GM12878 (cell line): ENCODE data around the gene EMB. TPM values are rescaled to one million over a fixed set of nuclear protein-coding genes. Genes with fewer than 3 reads are reported as not detected.
"Not testable (repeated sequence)": the region's sequence is repeated elsewhere in the genome, so short reads cannot be mapped to it uniquely, and the experiment has no call there.

Experiments used
- ATAC-seq: fragments of 200-7000 bp; cut with Tn5 transposase; 3 replicates; pipeline ENCODE4 v1.9.1; 2020; ENCODE audit warnings: mild to moderate bottlenecking, moderate library complexity
- BruUV-seq: library from RNA; stranded (reverse); fragments of 400-500 nt; replicated peaks from 2 replicates; lab custom pipeline; 2021; lab: Mats Ljungman, UMichigan
- CTCF ChIA-PET: fragments of 300-600 bp; sonication (Branson Sonifier 250); formaldehyde crosslinking; extraction: SDS; loops from one replicate; lab custom pipeline; 2021; ENCODE audit warnings: inconsistent platforms; lab: Yijun Ruan, JAX
- POLR2A ChIA-PET: fragments of 350-600 bp; formaldehyde crosslinking; extraction: SDS; loops from one replicate; lab custom pipeline; 2021; ENCODE audit warnings: inconsistent platforms; lab: Charles Lee
- RAD21 ChIA-PET: fragments of 300-600 bp; sonication (Branson Sonifier 250); formaldehyde crosslinking; loops from one replicate; lab custom pipeline; 2023; ENCODE audit warnings: antibody characterized with exemption; ENCODE audit not compliant: unreplicated experiment; lab: Charles Lee
- SMC1A ChIA-PET: fragments of 300-600 bp; sonication (Branson Sonifier 250); formaldehyde crosslinking; loops from one replicate; lab custom pipeline; 2023; ENCODE audit not compliant: unreplicated experiment, uncharacterized antibody; lab: Charles Lee
- DNase-seq: peaks from one replicate; pipeline ENCODE4 v3.0.0-alpha.2; 2011; ENCODE audit warnings: low read depth, low spot score
- FAIRE-seq: peaks from 3 replicates; lab custom pipeline; 2011; peaks lifted over from hg19 to GRCh38; lab: Jason Lieb, UNC
- H2AFZ ChIP-seq: 2 replicates; pipeline ENCODE4 v1.6.0; 2011; ENCODE audit warnings: low read depth, low read length, control low read depth; ENCODE audit not compliant: control insufficient read depth
- H3K27ac ChIP-seq: 2 replicates; pipeline ENCODE4 v1.5.1; 2011; ENCODE audit warnings: control low read depth; ENCODE audit not compliant: control insufficient read depth, insufficient read depth
- H3K27me3 ChIP-seq, 2 experiments: replicated peaks in 1 of 2; 2 replicates each; pipeline versions ENCODE4 v1.6.0 to v1.6.1; 2011; ENCODE audit warnings: low read length in 1 of 2; ENCODE audit not compliant: control insufficient read depth in 2 of 2, insufficient read depth in 2 of 2
- H3K36me3 ChIP-seq, 2 experiments: 2 replicates each; pipeline ENCODE4 v1.5.1; 2011; ENCODE audit warnings: low read length in 1 of 2; ENCODE audit not compliant: control insufficient read depth in 2 of 2, insufficient read depth in 2 of 2
- H3K4me1 ChIP-seq: 2 replicates; pipeline ENCODE4 v1.6.1; 2011; ENCODE audit warnings: mild to moderate bottlenecking, low read length, moderate library complexity, mixed read lengths; ENCODE audit not compliant: control insufficient read depth, insufficient read depth
- H3K4me2 ChIP-seq: 2 replicates; pipeline ENCODE4 v1.6.0; 2011; ENCODE audit warnings: control low read depth; ENCODE audit not compliant: control insufficient read depth, insufficient read depth
- H3K4me3 ChIP-seq: fragments of 200-600 bp; sonication (generic); 2 replicates; pipeline ENCODE4 v1.5.1; 2016
- H3K79me2 ChIP-seq: 2 replicates; pipeline ENCODE4 v1.6.0; 2011; ENCODE audit warnings: low read length; ENCODE audit not compliant: control insufficient read depth, insufficient read depth
- H3K9ac ChIP-seq: 2 replicates; pipeline ENCODE4 v1.8.0; 2011; ENCODE audit warnings: low read length, control low read depth, mixed read lengths; ENCODE audit not compliant: control insufficient read depth, insufficient read depth
- H3K9me3 ChIP-seq: replicated peaks from 3 replicates; pipeline ENCODE4 v1.5.1; 2011; ENCODE audit warnings: mild to moderate bottlenecking, low read length; ENCODE audit not compliant: control insufficient read depth, insufficient read depth
- H4K20me1 ChIP-seq: 2 replicates; pipeline ENCODE4 v1.6.0; 2011; ENCODE audit not compliant: control insufficient read depth, insufficient read depth
- ETV6 ChIP-seq, 2 experiments: fragments of 450-650 bp in 1 of 2; IDR thresholded peaks in 1 of 2; conservative IDR thresholded peaks in 1 of 2; 2 replicates each; pipeline ENCODE4 v1.6.1; 2014; ENCODE audit warnings: antibody characterized with exemption in 1 of 2, borderline replicate concordance in 1 of 2, low read depth in 1 of 2, mild to moderate bottlenecking in 1 of 2, moderate library complexity in 1 of 2
- PML ChIP-seq: IDR thresholded peaks from 2 replicates; pipeline ENCODE4 v1.6.1; 2012; ENCODE audit warnings: low read length, inconsistent platforms
- POU2F2 ChIP-seq: IDR thresholded peaks from 3 replicates; pipeline ENCODE4 v1.6.1; 2011; ENCODE audit warnings: low read depth, mild to moderate bottlenecking, low read length, borderline replicate concordance
- RUNX3 ChIP-seq: IDR thresholded peaks from 2 replicates; pipeline ENCODE4 v1.6.1; 2012; ENCODE audit warnings: low read length, inconsistent platforms
- SREBF1 ChIP-seq: IDR thresholded peaks from 2 replicates; pipeline ENCODE4 v1.6.1; 2012; ENCODE audit warnings: mild to moderate bottlenecking, low read length
- TCF7 ChIP-seq: IDR thresholded peaks from 2 replicates; pipeline ENCODE4 v1.6.1; 2014; ENCODE audit warnings: antibody characterized with exemption, borderline replicate concordance
- ZNF217 ChIP-seq: fragments of 450-650 bp; IDR thresholded peaks from 2 replicates; pipeline ENCODE4 v1.6.1; 2017; ENCODE audit warnings: antibody characterized with exemption, mild to moderate bottlenecking
- ZNF24 ChIP-seq: fragments of 450-650 bp; IDR thresholded peaks from 2 replicates; pipeline ENCODE4 v1.6.1; 2017; ENCODE audit warnings: antibody characterized with exemption, mild to moderate bottlenecking
- WGBS: methylation state at CpG from one replicate; pipeline ENCODE4 v1.1.6; 2016; ENCODE audit warnings: low lambda C conversion rate; ENCODE audit not compliant: insufficient replicate concordance, insufficient coverage; ENCODE audit errors: missing lambda C conversion rate; 5-methylcytosine and 5-hydroxymethylcytosine counted together
- in situ Hi-C: fragments of 300-500 bp; cut with MboI; formaldehyde crosslinking; loops from 9 replicates; pipeline ENCODE4 v1.14.3; 2018; ENCODE audit warnings: mixed read lengths
- intact Hi-C: fragments of 100-400 bp; cut with micrococcal nuclease; formaldehyde crosslinking; loops from one replicate; pipeline ENCODE4 v1.14.2; 2022; ENCODE audit not compliant: unreplicated experiment
- polyA plus RNA-seq, 11 experiments: library from polyadenylated mRNA; depleted of rRNA in 4 of 11; unstranded in 6 of 11; stranded (reverse) in 5 of 11; fragments of >200 nt; fragmentation: Nextera tagmentation in 4 of 11; fragmentation: Illumina TruSeq in 1 of 11; extraction: Ambion mirVana in 4 of 11; extraction: Trizol in 1 of 11; gene quantifications; 1 replicate in 1 of 11; 2 replicates in 10 of 11; pipeline versions ENCODE4 v1.2.1 to v1.2.3, GENCODE V29; 2011 to 2016; ENCODE audit warnings: inconsistent platforms in 2 of 11, missing spikeins in 2 of 11, low read depth in 1 of 11
- total RNA-seq, 4 experiments: library from RNA; depleted of rRNA in 3 of 4; stranded (reverse); fragments of >200 nt in 3 of 4; fragmentation: Illumina TruSeq in 1 of 4; extraction: Trizol in 1 of 4; gene quantifications; 2 replicates each; pipeline versions ENCODE4 v1.2.1 to v1.2.3, GENCODE V29; 2013 to 2021
- TF ChIP-seq, protein P1 (sequence below): fragments of 450-650 bp; IDR thresholded peaks from 2 replicates; pipeline ENCODE4 v1.6.1; 2017; ENCODE audit warnings: low read depth, mild to moderate bottlenecking, moderate library complexity
- TF ChIP-seq, protein P2 (sequence below): fragments of 450-650 bp; IDR thresholded peaks from 2 replicates; pipeline ENCODE4 v1.6.1; 2017; ENCODE audit warnings: mild to moderate bottlenecking
- TF ChIP-seq, protein P3 (sequence below): fragments of 450-650 bp; IDR thresholded peaks from 2 replicates; pipeline ENCODE4 v1.6.1; 2017; ENCODE audit warnings: borderline replicate concordance

Gene EMB
- total and polyA plus RNA-seq, 10 of the 15 experiments (the other 5 are each of a cell fraction or from before 2014, with no cell fraction given) = 7.0 to 48.9 (median 37.7) TPM

DNA sequence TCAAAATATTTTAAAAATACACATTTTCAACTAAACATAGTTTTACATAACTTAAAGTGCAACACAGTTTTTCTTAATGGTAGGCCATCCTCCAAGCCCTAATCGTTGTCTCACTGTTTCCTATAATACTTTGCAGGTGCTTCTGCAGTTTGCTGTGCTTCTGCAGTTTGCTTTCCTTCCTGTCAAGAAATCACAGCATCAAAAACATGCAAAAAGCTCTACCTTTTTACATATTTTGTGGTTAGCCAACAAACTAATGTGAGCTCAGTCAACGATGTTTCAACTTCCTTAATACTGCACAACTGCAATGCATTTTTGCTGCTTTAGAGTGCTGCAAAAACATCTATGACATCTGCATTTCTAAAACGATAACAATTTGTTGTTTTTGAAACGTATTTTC lies 25.2 kb downstream of the EMB start:
- TF ChIP-seq PML (no peak), TCF7 (no peak; the same call in 1 of the 2 replicates), ZNF24 (0 out of 2 replicates have a peak, but pooled peaks have one; percentile 46), ETV6 (conservative IDR thresholded peaks at IDR 0.05 in 1 of 2, IDR thresholded peaks at IDR 0.05 in 1 of 2; ENCODE audit: borderline replicate concordance in 1 of 2, low read depth in 1 of 2) (0 out of 4 replicates have a peak, but pooled peaks of 1 of the 2 experiments have one; percentile 29), SREBF1 (no peak), POU2F2 (peak; percentile 40; the same call in 1 of the 3 replicates), RUNX3 (peak; percentile 73), ZNF217 (peak; percentile 38; the same call in 1 of the 2 replicates)
- TF ChIP-seq, protein P1, sequence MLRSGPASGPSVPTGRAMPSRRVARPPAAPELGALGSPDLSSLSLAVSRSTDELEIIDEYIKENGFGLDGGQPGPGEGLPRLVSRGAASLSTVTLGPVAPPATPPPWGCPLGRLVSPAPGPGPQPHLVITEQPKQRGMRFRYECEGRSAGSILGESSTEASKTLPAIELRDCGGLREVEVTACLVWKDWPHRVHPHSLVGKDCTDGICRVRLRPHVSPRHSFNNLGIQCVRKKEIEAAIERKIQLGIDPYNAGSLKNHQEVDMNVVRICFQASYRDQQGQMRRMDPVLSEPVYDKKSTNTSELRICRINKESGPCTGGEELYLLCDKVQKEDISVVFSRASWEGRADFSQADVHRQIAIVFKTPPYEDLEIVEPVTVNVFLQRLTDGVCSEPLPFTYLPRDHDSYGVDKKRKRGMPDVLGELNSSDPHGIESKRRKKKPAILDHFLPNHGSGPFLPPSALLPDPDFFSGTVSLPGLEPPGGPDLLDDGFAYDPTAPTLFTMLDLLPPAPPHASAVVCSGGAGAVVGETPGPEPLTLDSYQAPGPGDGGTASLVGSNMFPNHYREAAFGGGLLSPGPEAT = no peak
- TF ChIP-seq, protein P2, sequence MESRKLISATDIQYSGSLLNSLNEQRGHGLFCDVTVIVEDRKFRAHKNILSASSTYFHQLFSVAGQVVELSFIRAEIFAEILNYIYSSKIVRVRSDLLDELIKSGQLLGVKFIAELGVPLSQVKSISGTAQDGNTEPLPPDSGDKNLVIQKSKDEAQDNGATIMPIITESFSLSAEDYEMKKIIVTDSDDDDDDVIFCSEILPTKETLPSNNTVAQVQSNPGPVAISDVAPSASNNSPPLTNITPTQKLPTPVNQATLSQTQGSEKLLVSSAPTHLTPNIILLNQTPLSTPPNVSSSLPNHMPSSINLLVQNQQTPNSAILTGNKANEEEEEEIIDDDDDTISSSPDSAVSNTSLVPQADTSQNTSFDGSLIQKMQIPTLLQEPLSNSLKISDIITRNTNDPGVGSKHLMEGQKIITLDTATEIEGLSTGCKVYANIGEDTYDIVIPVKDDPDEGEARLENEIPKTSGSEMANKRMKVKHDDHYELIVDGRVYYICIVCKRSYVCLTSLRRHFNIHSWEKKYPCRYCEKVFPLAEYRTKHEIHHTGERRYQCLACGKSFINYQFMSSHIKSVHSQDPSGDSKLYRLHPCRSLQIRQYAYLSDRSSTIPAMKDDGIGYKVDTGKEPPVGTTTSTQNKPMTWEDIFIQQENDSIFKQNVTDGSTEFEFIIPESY = no peak
- TF ChIP-seq, protein P3, sequence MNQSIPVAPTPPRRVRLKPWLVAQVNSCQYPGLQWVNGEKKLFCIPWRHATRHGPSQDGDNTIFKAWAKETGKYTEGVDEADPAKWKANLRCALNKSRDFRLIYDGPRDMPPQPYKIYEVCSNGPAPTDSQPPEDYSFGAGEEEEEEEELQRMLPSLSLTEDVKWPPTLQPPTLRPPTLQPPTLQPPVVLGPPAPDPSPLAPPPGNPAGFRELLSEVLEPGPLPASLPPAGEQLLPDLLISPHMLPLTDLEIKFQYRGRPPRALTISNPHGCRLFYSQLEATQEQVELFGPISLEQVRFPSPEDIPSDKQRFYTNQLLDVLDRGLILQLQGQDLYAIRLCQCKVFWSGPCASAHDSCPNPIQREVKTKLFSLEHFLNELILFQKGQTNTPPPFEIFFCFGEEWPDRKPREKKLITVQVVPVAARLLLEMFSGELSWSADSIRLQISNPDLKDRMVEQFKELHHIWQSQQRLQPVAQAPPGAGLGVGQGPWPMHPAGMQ = no peak

DNA sequence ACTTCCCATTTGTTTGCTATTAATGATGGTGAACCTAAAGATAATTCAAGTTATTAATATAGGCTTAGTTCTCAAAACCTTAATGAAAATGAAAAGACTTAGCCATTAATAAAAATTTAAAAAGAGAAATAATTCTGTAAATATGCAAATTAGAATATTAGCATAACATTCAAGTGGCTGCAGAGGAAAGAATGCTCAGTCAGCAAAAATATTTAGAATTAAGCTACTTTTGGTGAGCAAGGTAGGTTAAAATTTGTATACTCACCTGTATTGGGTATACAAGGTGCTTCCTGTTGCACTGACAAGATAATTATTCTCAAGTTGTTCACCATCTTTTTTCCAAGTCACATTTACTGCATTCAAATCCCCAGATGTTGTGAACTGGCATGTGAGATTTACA lies 30.2 kb downstream of the EMB start:
- in situ Hi-C loops, H3K79me2 ChIP-seq, H3K27me3 ChIP-seq, H3K4me1 ChIP-seq, H3K36me3 ChIP-seq, RAD21 ChIA-PET, H4K20me1 ChIP-seq, H3K27ac ChIP-seq, ATAC-seq, H3K9ac ChIP-seq, POLR2A ChIA-PET, DNase-seq, H2AFZ ChIP-seq, H3K9me3 ChIP-seq, H3K4me3 ChIP-seq, intact Hi-C loops, H3K4me2 ChIP-seq, BruUV-seq, FAIRE-seq, SMC1A ChIA-PET: not testable (repeated sequence)
- CTCF ChIA-PET = interaction anchor here (1.1 kb wide), 1 partner anchor 30 kb away, joined by 3 read pairs; the partner anchor contains the start of gene EMB

More for the DNA sequence above, 25.2 kb downstream of the EMB start:
- WGBS = 3% methylated on average over 4 of the region's 4 CpGs
- Histone ChIP-seq H3K79me2 (no peaks in the 10 kb centered on the region), H3K27ac (no peak overlapping the region), H3K9ac (no peak overlapping the region), H2AFZ (no peak overlapping the region), H3K4me3 (no peak overlapping the region), H3K36me3 (no peaks in the 10 kb centered on the region), H3K4me1 (no peaks in the 10 kb centered on the region), H3K9me3 (no peaks in the 10 kb centered on the region), H3K27me3 (no peaks in the 10 kb centered on the region), H4K20me1 (no peaks in the 10 kb centered on the region), H3K4me2 (peak overlapping the region; percentile 25)
- in situ Hi-C loops = no loop called here
- RAD21 ChIA-PET = no interaction called here
- ATAC-seq (peak; percentile 80), FAIRE-seq (no peak), DNase-seq (peak; percentile 19)
- CTCF ChIA-PET = no interaction called here
- no TSS peak for BruUV-seq
- SMC1A ChIA-PET = interaction anchor here (1.1 to 1.2 kb wide), 2 partner anchors 12 to 15 kb away, joined by 3 to 4 read pairs; no protein-coding TSS in a partner anchor
- POLR2A ChIA-PET = interaction anchor here (1.0 kb wide), 1 partner anchor 26 kb away, joined by 3 read pairs; no protein-coding TSS in a partner anchor
- intact Hi-C loops = no loop called here
